ENCODE data around the gene CLVS2. TPM values are rescaled to one million over a fixed set of nuclear protein-coding genes. Genes with fewer than 3 reads are reported as not detected.

The CLVS2 gene
- total and polyA plus RNA-seq, 4 donors: 0.20 TPM; not detected in 3

DNA sequence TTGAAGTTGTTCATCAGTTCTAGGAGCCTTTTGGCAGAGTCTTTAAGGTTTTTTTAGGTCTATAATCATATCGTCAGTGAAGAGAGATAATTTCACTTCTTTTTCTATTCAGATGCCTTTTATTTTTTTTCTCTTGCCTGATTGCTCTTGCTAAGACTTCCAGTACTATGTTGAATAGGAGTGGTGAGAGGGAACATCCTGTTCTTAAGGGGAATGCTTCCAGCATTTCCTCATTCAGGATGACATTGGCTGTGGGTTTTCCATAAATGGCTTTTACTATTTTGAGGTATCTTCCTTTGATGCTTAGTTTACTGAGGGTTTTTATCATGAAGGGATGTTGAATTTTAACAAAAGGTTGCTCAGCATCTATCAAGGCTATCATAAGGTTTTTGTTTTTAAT is 109.5 kb downstream of the CLVS2 start:
- Histone ChIP-seq H3K4me3 (no peak overlapping the region), H3K27ac (ENCODE audit: low read depth in 1 of 2, low read length in 1 of 2) (no peak overlapping the region), H3K27me3 (ENCODE audit: control insufficient read depth in 3 of 3, insufficient read depth in 3 of 3, low read length in 2 of 3) (no peaks in the 10 kb centered on the region), H3K9ac (ENCODE audit: insufficient read depth in 1 of 2, low read length in 2 of 2) (no peak overlapping the region), H3K9me3 (ENCODE audit: control insufficient read depth in 4 of 4, insufficient read depth in 3 of 4, low read length in 3 of 4) (peaks cover 0 to 2% (median 0%) of the 10 kb centered on the region in 4 donors), H3K36me3 (ENCODE audit: control insufficient read depth in 4 of 4, insufficient read depth in 4 of 4, low read length in 4 of 4) (no peaks in the 10 kb centered on the region), H3K4me1 (ENCODE audit: control insufficient read depth in 5 of 5, insufficient read depth in 5 of 5, low read length in 5 of 5) (no peaks in the 10 kb centered on the region)
- no peak for ATAC-seq (ENCODE audit: insufficient read depth, low FRiP score)
- TF ChIP-seq, protein P1, sequence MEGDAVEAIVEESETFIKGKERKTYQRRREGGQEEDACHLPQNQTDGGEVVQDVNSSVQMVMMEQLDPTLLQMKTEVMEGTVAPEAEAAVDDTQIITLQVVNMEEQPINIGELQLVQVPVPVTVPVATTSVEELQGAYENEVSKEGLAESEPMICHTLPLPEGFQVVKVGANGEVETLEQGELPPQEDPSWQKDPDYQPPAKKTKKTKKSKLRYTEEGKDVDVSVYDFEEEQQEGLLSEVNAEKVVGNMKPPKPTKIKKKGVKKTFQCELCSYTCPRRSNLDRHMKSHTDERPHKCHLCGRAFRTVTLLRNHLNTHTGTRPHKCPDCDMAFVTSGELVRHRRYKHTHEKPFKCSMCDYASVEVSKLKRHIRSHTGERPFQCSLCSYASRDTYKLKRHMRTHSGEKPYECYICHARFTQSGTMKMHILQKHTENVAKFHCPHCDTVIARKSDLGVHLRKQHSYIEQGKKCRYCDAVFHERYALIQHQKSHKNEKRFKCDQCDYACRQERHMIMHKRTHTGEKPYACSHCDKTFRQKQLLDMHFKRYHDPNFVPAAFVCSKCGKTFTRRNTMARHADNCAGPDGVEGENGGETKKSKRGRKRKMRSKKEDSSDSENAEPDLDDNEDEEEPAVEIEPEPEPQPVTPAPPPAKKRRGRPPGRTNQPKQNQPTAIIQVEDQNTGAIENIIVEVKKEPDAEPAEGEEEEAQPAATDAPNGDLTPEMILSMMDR (IDR thresholded peaks at IDR 0.05; ENCODE audit: control extremely low read depth, extremely low read depth): no peak
- 65 to 90% methylated on average over 1 of the region's 1 CpG for WGBS, 2 donors
- no peak for DNase-seq

DNA sequence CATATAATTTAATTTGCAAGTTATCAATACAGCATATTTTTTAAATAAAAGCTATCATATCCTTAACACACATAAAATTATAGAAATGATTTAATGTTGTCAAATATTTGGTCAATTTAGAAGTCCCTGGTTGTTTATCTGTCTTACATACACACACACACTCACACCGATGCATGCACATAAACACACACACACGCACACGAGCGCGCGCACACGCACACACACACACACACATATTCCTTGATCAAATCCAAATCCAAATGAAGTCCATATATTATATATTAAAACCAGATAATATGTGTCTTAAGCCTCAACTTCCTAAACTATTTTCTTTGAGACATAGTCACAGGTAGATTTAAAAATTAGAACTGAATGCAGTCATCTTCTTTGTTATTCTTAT is 120.3 kb downstream of the CLVS2 start:
- no peaks in the 10 kb centered on the region for H3K9me3 ChIP-seq (ENCODE audit: control insufficient read depth in 4 of 4, insufficient read depth in 3 of 4, low read length in 3 of 4)
- ATAC-seq (ENCODE audit: insufficient read depth, low FRiP score): no peak
- no peaks in the 10 kb centered on the region for H3K4me1 ChIP-seq (ENCODE audit: control insufficient read depth in 5 of 5, insufficient read depth in 5 of 5, low read length in 5 of 5)
- TF ChIP-seq, protein P1 (IDR thresholded peaks at IDR 0.05; ENCODE audit: control extremely low read depth, extremely low read depth): no peak
- no peak overlapping the region for H3K27ac ChIP-seq (ENCODE audit: low read depth in 1 of 2, low read length in 1 of 2)
- H3K36me3 ChIP-seq (ENCODE audit: control insufficient read depth in 4 of 4, insufficient read depth in 4 of 4, low read length in 4 of 4): no peaks in the 10 kb centered on the region
- DNase-seq: no peak
- no peaks in the 10 kb centered on the region for H3K27me3 ChIP-seq (ENCODE audit: control insufficient read depth in 3 of 3, insufficient read depth in 3 of 3, low read length in 2 of 3)
- WGBS, 2 donors: 91 to 97% methylated on average over 7 of the region's 7 CpGs
- H3K4me3 ChIP-seq: no peak overlapping the region
- H3K9ac ChIP-seq (ENCODE audit: insufficient read depth in 1 of 2, low read length in 2 of 2): no peak overlapping the region

DNA sequence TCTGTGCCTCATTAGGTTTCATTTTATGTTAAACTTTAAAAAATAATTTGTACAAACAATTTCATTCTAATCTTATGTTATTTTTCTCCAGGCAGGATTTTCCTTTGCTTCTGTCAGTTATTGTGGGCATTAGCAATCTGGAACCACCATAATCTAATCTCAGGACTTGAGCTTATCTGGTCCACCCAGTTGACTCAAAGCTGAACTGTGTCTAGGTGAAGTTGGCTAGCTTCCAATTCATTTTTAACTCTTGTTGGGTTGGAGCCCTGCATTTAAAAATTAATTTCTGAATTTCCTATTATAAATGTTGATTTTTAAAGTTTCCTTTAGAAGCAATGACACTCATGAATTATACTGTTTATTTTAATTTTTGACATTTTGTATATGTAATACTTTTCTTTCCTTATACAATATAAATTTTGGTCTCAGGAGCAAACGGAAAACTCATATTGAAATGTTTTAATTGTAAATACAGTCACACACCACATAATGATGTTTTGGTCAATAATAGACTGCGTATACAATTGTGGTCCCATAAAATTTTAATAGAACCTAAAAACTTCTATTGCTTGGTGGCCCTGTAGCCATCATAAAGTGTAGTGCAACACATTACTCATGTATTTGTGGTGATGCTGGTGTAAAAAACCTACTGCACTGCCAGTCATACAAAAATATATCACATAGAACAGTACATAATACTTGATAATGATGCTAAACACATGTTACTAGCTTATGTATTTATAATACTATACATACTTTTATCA is 121.3 kb downstream of the CLVS2 start:
- no peak overlapping the region for H3K9ac ChIP-seq (ENCODE audit: insufficient read depth in 1 of 2, low read length in 2 of 2)
- H3K36me3 ChIP-seq (ENCODE audit: control insufficient read depth in 4 of 4, insufficient read depth in 4 of 4, low read length in 4 of 4): no peaks in the 10 kb centered on the region
- DNase-seq (no peak), ATAC-seq (ENCODE audit: insufficient read depth, low FRiP score) (no peak)
- H3K27ac ChIP-seq (ENCODE audit: low read depth in 1 of 2, low read length in 1 of 2): no peak overlapping the region
- H3K27me3 ChIP-seq (ENCODE audit: control insufficient read depth in 3 of 3, insufficient read depth in 3 of 3, low read length in 2 of 3): no peaks in the 10 kb centered on the region
- no peaks in the 10 kb centered on the region for H3K9me3 ChIP-seq (ENCODE audit: control insufficient read depth in 4 of 4, insufficient read depth in 3 of 4, low read length in 3 of 4)
- WGBS, 2 donors: 58 to 73% methylated on average over 2 of the region's 2 CpGs
- no peak overlapping the region for H3K4me3 ChIP-seq
- TF ChIP-seq, protein P1 (IDR thresholded peaks at IDR 0.05; ENCODE audit: control extremely low read depth, extremely low read depth): no peak
- H3K4me1 ChIP-seq (ENCODE audit: control insufficient read depth in 5 of 5, insufficient read depth in 5 of 5, low read length in 5 of 5): no peaks in the 10 kb centered on the region

All from lung (tissue), 12 donors.